RPMI7951 (cell line): Measurements from ENCODE around the gene DES. TPM values are rescaled to one million over a fixed set of nuclear protein-coding genes. Genes with fewer than 3 reads are reported as not detected.
A peak's percentile ranks its signal among the peaks of the same experiment; 100 is the strongest.
"Not testable (repeated sequence)": the region's sequence is repeated elsewhere in the genome, so short reads cannot be mapped to it uniquely, and the experiment has no call there.

Experiments used
- DNase-seq: peaks from one replicate; pipeline ENCODE4 v3.0.0-alpha.2; 2012; ENCODE audit warnings: low read depth
- total RNA-seq: library from RNA; depleted of rRNA; stranded (reverse); fragments of >200 nt; shearing (Covaris generic); gene quantifications from 2 replicates; pipeline ENCODE4 v1.2.3, GENCODE V29; 2014

DES gene
- total RNA-seq, 1 experiment from 2014 or later, result 0.60 TPM

DNA sequence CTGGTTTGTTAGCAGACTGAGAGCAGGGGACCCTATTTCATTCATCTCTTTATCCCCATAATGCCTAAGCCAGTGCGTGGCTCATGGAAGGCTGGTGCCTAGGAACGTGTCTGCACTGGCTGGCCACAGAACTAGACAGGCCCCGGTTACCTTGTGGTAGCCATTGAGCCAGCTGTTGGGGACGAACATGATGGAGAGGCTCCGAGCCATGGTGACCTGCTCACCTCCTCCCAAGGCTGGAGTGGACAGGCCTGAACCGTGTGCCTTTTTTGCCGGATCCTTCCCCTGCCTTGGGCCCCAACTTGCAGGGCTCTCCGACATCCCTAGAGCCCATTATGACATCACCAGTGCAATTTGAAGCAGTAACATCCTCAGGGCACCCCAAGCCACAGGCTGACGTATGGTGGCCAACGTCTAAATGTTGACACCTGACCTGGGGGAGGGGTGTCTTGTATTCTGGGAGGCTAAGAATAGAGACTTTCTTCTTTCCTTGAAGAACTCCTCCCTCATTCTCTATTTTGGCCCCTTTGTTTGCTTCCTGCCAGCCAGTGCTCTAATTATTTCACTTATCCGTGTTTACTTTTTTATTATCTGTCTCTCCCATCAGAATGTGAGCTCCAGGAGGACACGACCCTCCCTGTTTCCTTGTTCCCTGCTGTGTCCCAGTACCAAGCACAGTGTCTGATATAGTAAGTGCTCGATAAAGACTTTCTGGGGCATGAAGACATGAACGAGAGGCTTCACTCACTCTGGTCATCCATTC lies 18.3 kb upstream of the DES start:
- DNase-seq, result peak; percentile 69

DNA sequence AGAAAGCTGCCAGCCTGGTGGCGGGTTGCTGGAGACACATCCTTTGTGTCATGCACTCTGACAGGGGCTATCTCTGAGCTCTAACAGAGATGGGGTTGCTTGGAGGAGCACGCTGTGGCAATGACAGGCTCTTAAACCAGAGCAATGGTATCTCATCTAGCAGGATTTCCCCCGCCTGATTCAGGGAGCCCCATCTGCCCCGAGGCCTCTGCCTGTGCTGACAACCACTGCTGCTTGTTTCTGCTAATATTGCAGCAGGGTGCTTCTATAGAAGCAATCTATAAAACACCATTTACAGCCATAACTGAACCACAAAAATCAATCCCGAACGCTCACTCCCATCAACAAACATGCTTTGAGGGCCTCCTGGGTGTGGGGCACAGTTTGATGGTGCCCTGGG lies 17.6 kb upstream of the DES start:
- peak; percentile 39 for DNase-seq

- no peak for DNase-seq
These were observed 16.6 kb upstream of the DES start for GRCh38 chr2:219401606-219402005.

DNA sequence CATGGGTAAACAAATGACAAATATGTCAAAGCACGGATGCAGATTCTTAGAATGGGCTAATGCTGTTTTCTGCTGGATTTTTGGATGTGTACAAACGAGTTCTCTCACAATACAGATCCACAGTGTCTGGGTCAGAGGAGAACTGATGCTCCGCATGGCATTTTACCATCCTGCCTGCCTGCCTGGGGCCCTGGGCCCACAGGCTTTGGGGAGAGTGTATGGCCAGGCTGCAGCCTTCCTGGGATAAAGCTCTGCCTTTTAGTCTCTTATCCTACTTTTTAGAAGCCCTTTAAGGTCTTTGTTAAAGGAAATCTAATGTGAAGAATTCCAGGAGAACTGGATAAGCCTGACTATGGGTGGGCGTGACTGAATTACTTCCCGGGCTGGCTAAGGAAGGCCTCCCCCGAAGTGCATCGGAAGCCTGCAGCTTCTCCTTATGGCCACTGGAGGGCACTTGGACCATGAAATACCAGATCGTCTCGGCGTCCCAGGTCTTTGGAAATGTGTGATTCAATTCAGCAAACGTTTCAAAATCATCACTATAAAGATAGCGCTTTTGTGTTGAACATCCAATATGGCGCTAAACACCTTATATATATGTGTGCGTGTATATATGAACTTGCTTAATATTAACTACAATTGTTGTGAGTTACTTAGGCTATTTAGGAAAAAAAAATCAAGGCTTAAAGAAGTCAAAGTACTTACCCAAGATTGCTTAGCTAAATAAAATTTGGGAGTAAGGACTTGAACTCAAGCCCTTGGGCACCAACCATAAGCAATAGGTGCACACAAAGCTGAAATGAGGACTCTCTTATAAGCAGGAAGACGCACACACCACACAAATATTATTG lies 15.3 kb upstream of the DES start:
- DNase-seq, result peak; percentile 83

DNA sequence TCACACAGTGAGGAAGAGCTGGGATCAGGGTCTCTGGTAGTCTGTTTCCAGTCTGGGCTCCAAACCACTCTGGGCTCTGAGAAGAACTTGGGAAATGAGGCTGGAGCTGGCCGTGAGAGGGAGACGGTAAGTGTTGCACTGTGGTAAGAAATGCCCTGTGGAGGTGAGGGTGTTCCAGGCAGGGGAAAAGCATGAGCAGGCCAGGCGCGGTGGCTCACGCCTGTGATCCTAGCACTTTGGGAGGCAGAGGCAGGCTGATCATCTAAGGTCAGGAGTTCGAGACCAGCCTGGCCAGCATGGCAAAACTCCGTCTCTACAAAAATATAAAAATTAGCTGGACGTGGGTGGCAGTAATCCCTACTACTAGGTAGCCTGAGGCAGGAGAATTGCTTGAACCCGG lies 14.3 kb upstream of the DES start:
- no peak for DNase-seq

- no peak for DNase-seq
These were observed 13.8 kb upstream of the DES start for GRCh38 chr2:219404291-219404910.

DNA sequence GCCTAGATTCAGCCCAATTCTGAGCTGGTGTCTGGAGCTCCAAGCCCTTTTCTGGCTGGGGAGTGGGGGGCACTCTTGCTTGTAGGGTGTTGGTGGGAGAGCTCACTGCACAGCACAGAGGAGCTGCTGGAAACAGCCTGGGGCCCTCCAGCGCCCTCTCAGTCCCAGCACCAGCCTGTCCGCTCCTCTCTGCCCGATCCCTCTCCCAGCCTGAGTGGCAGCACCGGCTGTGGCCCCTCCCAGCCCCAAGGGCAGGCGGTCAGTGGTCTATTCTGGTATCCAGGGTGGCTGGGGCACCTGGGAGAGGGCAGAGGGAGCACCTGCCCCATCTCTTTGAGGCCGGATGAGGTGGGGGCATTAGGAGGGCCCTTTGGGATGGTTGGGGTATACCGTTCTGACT lies 13.2 kb upstream of the DES start:
- no peak for DNase-seq

DNA sequence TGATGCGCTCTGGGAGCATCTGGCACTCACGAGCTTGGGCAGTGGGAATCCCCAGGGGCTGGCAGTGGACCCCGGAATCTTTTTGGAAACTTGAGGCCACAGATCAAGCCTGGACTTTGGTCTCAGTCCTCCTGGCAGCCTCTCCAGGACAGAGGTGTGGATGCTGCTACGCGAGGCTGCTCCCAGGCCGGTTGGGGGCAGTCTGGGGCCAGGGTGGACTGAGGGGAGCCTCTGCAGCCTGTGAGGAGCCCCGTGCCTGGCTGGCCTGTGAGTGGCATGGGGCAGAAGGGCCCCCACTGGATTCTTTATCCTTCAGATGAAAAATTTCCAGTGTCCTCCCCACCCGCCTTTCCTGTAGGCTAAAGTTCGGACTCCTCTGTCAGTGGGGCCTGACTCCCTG lies 12.7 kb upstream of the DES start:
- DNase-seq, result no peak

DNA sequence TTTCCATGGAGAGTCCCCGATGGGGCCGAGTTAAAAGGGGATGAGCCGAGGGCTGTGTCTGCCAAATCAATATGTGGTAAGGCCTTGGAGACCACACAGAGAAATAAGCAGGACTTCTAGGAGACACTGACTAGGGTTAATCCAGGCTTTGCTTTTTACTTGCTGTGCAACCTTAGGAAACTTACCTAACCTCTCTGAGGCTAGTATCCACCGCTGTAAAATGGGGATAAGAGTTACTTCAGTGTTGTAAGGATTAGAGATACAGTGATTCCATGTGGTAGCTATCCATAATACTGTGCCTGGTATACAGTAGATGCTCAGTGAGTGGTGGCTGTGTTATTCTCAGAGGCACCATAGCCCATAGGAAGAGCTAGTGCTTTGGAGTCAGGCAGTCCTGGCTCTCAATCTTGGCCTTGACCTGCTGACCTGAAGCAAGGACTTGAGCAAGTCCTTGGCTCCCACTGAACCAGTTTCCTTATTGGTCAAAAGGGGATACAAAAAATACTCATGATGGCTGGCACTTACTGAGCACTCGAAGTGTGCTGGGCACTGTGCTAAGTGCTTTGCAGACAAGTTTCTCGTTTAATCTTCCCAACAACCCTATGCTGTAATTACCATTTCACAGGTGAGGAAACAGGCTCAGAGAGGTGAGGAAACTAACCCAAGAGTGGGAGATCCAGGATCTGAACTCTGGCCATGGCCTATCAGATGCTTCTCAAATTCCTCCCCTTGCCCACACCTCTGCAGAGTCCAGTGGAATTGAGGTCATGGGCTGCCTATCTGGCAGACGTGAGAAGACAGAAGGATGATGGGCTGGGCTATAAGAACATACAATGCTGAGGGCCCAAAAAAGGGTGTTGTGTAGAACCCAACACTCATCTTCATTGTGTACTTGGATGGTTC lies 12.0 kb upstream of the DES start:
- DNase-seq, result no peak

GRCh38 chr2:219406861-219407230 lies 11.3 kb upstream of the DES start:
- peak; percentile 91 for DNase-seq

DNA sequence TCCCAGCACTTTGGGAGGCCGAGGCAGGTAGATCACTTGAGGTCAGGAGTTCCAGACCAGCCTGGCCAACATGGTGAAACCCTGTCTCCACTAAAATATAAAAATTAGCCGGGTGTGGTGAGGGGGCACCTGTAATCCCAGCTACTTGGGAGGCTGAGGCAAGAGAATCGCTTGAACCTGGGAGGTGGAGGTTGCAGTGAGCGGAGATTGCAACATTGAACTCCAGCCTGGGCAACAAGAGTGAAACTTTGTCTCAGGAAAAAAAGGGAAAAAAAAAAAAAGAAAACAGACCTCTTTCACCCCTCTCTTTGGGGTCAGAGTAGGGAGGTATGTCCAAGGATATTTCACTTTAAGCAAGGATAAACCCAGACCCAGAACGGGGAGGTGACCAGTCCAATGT lies 10.8 kb upstream of the DES start:
- not testable (repeated sequence) for DNase-seq

DNA sequence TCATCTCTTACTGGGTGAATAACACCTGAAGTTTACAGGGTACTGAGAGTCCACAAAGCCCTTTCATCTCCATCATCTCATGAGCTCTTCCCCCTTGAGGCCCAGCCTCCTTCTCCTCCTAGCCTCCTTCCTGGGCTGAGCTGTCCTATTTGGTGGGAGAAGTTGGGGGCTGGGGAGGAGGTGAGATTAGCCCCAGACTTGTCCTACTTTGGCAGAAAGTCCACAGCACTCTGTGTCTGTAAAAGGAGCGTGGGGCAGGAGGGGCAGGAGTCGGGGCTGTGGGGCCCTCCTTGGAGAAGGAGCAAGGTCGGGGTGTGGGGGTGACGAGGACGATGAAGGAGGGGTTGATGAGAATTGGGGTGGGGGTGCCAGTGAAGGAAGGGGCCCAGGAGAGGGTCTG lies 10.0 kb upstream of the DES start:
- DNase-seq, result no peak

DNA sequence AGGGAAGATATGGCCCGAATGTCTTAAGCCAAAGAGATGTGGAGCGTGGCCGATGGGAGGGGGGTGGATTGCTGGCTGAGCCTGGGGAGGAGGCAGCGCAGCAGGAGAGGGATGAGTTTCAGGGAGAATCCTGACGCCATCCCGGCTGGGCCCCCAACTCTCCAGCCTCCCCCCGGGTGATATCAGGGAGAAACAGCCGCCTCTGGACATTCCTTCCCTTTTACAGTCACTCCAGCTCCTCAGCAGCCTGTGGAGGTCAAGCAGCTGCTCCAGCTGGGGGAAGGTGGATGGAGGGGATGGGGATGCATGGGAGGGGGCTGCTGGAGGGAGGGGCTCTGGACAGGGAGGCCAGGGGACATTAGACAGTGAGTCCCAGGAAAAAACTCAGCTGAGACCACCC lies 9.5 kb upstream of the DES start:
- no peak for DNase-seq

DNA sequence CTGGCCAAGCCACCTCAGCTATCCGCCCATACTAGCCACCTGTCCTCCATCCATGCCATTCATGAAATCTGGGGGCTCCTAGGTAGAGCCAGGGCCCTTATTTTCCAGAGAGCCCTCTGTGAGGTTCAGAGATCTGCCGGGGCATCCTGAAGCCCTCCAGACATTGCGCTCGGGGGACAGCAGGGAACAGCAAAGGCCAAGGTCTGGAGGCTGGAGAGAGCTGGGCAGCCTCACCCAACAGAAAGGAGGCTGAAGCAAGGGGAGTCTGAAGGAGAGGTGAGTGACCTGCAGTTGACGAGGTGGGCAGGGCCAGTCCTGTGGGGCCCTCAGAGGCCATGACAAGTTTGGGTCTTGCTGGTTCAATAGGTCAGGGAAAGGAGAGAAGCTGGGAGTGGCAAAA lies 8.6 kb upstream of the DES start:
- DNase-seq, result no peak

DNA sequence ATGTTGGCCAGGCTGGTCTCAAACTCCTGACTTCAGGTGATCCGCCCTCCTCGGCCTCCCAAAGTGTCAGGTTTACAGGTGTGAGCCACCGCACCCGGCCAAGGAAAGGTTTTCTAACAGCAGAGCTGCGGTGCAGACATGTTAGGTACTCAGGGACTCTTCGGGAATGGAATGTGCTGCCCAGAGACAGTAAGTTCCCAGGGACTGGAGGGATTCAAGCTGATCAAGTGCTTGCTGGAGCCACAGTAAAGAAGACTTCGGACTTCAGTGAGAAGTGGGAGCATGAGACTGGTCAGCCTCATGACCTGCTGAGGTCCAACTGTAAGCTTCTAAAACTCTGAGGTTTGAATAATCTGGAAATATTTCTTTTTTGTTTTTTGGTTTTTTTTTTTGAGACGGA lies 7.8 kb upstream of the DES start:
- no peak for DNase-seq

DNA sequence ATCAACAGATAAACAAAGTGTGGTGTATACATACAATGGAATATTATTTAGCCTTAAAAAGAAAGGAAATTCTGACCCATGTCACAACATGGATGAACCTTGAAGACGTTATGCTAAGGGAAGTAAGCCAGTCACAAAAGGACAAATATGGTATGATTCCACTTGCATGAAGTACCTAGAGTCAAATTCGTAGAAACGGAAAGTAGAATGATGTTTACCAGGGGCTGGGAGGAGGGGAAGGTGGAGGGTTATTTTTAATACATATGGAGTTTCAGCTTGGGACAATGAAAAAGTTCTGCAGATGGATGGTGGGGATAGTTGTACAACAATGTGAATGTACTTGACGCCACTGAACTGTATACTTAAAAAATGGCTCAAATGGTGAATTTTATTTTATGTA lies 3.3 kb upstream of the DES start:
- no peak for DNase-seq

GRCh38 chr2:219415580-219416234 lies 2.5 kb upstream of the DES start:
- no peak for DNase-seq

GRCh38 chr2:219416235-219416602 lies 2.0 kb upstream of the DES start:
- DNase-seq, result no peak

DNA sequence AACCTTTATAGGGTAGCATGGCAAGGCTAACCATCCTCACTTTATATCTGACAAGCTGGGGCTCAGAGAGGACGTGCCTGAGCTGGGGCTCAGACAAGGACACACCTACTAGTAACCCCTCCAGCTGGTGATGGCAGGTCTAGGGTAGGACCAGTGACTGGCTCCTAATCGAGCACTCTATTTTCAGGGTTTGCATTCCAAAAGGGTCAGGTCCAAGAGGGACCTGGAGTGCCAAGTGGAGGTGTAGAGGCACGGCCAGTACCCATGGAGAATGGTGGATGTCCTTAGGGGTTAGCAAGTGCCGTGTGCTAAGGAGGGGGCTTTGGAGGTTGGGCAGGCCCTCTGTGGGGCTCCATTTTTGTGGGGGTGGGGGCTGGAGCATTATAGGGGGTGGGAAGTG lies 1.2 kb upstream of the DES start:
- DNase-seq, result no peak

DNA sequence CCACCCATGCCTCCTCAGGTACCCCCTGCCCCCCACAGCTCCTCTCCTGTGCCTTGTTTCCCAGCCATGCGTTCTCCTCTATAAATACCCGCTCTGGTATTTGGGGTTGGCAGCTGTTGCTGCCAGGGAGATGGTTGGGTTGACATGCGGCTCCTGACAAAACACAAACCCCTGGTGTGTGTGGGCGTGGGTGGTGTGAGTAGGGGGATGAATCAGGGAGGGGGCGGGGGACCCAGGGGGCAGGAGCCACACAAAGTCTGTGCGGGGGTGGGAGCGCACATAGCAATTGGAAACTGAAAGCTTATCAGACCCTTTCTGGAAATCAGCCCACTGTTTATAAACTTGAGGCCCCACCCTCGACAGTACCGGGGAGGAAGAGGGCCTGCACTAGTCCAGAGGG lies 803 bp upstream of the DES start:
- no peak for DNase-seq

DNA sequence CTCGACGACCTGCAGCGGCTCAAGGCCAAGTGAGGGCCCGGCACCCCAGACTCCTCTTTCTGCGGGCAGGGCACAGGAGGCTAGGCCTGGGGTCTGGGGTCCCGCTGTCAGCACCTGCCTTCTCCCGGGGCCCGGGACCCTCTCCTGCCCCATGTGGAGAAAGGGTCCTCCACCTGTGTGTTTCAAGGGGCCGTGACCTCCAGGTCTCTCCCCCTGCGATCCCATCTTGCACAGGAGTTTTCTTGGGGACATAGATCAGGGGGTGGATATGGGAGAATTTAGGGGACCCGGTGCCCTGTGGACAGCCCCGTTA lies 791 bp downstream of the DES start:
- no peak for DNase-seq
